Activated naive CD4-positive, alpha-beta T cell treated with anti-CD3 and anti-CD28 coated beads, Interleukin-2, amount 50 U/mL, for 16 hours (primary cell): ENCODE measurements around the gene TMEM87B.
"Not testable (repeated sequence)": the region's sequence is repeated elsewhere in the genome, so short reads cannot be mapped to it uniquely, and the experiment has no call there.

Source experiments
- DNase-seq: peaks from one replicate; pipeline ENCODE4 v3.0.0-alpha.2; 2020

TMEM87B gene

GRCh38 chr2:112136096-112136495 is 81.0 kb downstream of the TMEM87B start:
- no peak for DNase-seq

- no peak for DNase-seq
Observed at GRCh38 chr2:112137516-112138158, 82.6 kb downstream of the TMEM87B start.

- no peak for DNase-seq
Observed at GRCh38 chr2:112138159-112139032, 83.3 kb downstream of the TMEM87B start, which contains the start of gene FBLN7. Gene FBLN7, plus strand, starts transcription at chr2:112138385. Its CDS starts 271 bp downstream, at chr2:112138656.

- DNase-seq = not testable (repeated sequence)
Observed at GRCh38 chr2:112139033-112139614, 84.1 kb downstream of the TMEM87B start.

GRCh38 chr2:112139661-112140204 is 84.7 kb downstream of the TMEM87B start:
- DNase-seq = not testable (repeated sequence)

- DNase-seq = no peak
Observed at GRCh38 chr2:112140205-112140802, 85.2 kb downstream of the TMEM87B start.

- DNase-seq = no peak
Observed at GRCh38 chr2:112140899-112141625, 86.0 kb downstream of the TMEM87B start.

- no peak for DNase-seq
Observed at GRCh38 chr2:112141626-112142007, 86.5 kb downstream of the TMEM87B start.

GRCh38 chr2:112142525-112143078 is 87.5 kb downstream of the TMEM87B start:
- no peak for DNase-seq

GRCh38 chr2:112143150-112143549 is 88.1 kb downstream of the TMEM87B start:
- no peak for DNase-seq

GRCh38 chr2:112144966-112145365 is 89.9 kb downstream of the TMEM87B start:
- DNase-seq = no peak

- no peak for DNase-seq
Observed at GRCh38 chr2:112147382-112148168, 92.5 kb downstream of the TMEM87B start.

GRCh38 chr2:112148477-112148876 is 93.4 kb downstream of the TMEM87B start:
- DNase-seq = no peak

GRCh38 chr2:112149194-112149593 is 94.1 kb downstream of the TMEM87B start:
- DNase-seq = no peak

GRCh38 chr2:112149866-112150435 is 94.9 kb downstream of the TMEM87B start:
- no peak for DNase-seq

GRCh38 chr2:112150447-112150846 is 95.4 kb downstream of the TMEM87B start:
- no peak for DNase-seq

GRCh38 chr2:112150851-112151250 is 95.8 kb downstream of the TMEM87B start:
- DNase-seq = no peak

- DNase-seq = no peak
Observed at GRCh38 chr2:112151271-112151670, 96.2 kb downstream of the TMEM87B start.

- DNase-seq = no peak
Observed at GRCh38 chr2:112151701-112152440, 96.8 kb downstream of the TMEM87B start.
